Measurements from ENCODE around the gene CAMTA1.

The CAMTA1 gene

DNA sequence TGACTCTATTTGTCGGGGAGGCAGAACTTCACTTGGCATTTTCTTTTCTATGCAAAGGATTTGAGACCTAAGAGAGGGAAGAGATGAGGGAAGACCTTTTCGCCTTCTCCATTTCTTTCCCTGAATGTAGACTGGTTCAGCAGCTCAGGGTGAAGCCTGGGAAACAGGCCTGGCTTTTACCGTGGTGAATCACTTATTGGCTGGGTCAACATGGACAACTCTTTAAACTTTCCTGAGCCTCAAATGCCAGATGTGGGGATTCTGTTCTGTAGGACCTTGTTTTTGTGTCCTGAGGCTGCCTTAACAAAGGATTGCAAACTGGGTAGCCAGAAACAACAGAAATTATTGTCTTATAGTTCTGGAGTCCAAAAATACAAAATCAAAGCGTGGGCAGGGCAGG lies 530.1 kb downstream of the CAMTA1 start:
- Histone ChIP-seq H3K27me3 (ENCODE audit: control insufficient read depth, insufficient read depth, low read length) (no peaks in the 10 kb centered on the region), H3K4me1 (ENCODE audit: control insufficient read depth, insufficient read depth, low read length) (no peaks in the 10 kb centered on the region), H3K36me3 (ENCODE audit: control insufficient read depth, insufficient read depth, low read length) (no peaks in the 10 kb centered on the region), H3K4me3 (ENCODE audit: low read depth, low read length) (no peak overlapping the region), H3K27ac (ENCODE audit: low read depth, low read length) (no peak overlapping the region), H3K9ac (ENCODE audit: low read length) (no peak overlapping the region), H3K9me3 (ENCODE audit: control insufficient read depth, insufficient read depth, low read depth, low read length) (no peaks in the 10 kb centered on the region)

DNA sequence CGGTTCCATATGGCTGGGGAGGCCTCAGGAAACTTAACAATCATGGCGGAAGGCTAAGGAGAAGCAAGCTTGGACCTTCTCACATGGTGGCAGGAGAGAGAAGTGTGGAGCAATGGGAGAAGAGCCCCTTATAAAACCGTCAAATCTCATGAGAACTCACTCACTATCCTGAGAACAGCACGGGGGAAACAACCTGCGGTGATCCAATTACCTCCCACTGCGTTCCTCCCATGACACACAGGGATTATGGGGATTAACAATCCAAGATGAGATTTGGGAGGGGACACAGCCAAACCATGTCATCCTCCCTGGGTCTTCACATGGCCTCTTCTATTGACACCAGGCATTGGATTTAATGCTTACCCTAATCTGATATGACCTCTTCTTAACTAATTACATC lies 530.7 kb downstream of the CAMTA1 start:
- Histone ChIP-seq H3K27me3 (ENCODE audit: control insufficient read depth, insufficient read depth, low read length) (no peaks in the 10 kb centered on the region), H3K4me3 (ENCODE audit: low read depth, low read length) (no peak overlapping the region), H3K4me1 (ENCODE audit: control insufficient read depth, insufficient read depth, low read length) (no peaks in the 10 kb centered on the region), H3K36me3 (ENCODE audit: control insufficient read depth, insufficient read depth, low read length) (no peaks in the 10 kb centered on the region), H3K9me3 (ENCODE audit: control insufficient read depth, insufficient read depth, low read depth, low read length) (no peaks in the 10 kb centered on the region), H3K27ac (ENCODE audit: low read depth, low read length) (no peak overlapping the region), H3K9ac (ENCODE audit: low read length) (no peak overlapping the region)

DNA sequence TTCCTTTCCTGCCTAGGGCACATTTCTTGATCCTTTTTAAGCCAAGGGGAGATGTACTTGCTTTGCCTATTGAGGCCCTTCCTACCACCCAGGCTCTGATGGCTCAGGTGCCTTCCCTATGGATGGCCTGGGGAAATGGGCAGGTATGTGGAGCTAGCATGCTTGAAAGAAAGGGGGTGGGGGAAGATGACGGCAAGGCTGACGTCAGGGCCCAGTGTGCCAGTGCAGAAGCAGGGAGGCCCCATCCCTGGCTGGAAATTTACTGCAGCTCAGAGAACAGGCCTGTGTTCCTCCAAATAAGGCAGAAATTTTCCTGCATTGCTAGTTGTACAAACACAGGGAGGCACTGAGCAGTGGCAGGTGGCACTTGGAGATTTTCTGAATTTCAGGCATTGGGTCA lies 532.6 kb downstream of the CAMTA1 start:
- H3K36me3 ChIP-seq (ENCODE audit: control insufficient read depth, insufficient read depth, low read length), result no peaks in the 10 kb centered on the region
- no peak overlapping the region for H3K9ac ChIP-seq (ENCODE audit: low read length)
- no peak overlapping the region for H3K4me3 ChIP-seq (ENCODE audit: low read depth, low read length)
- no peaks in the 10 kb centered on the region for H3K9me3 ChIP-seq (ENCODE audit: control insufficient read depth, insufficient read depth, low read depth, low read length)
- H3K27me3 ChIP-seq (ENCODE audit: control insufficient read depth, insufficient read depth, low read length), result no peaks in the 10 kb centered on the region
- H3K27ac ChIP-seq (ENCODE audit: low read depth, low read length), result no peak overlapping the region
- no peaks in the 10 kb centered on the region for H3K4me1 ChIP-seq (ENCODE audit: control insufficient read depth, insufficient read depth, low read length)

DNA sequence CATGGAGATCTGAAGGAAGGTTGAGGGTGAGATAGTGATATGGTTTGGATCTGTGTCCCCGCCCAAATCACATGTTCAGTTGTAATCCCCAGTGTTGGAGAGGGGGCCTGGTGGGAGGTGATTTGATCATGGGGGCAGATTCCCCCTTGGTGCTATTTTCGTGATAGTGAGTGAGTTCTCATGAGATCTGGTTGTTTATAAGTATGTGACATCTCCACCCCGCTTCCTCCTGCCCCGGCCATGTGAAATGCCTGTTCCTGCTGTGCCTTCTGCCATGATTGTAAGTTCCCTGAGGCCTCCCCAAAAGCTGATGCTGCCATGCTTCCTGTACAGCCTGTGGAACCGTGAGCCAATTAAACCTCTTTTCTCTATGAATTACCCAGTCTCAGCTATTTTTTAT lies 533.9 kb downstream of the CAMTA1 start:
- no peaks in the 10 kb centered on the region for H3K9me3 ChIP-seq (ENCODE audit: control insufficient read depth, insufficient read depth, low read depth, low read length)
- no peak overlapping the region for H3K27ac ChIP-seq (ENCODE audit: low read depth, low read length)
- no peaks in the 10 kb centered on the region for H3K27me3 ChIP-seq (ENCODE audit: control insufficient read depth, insufficient read depth, low read length)
- H3K4me1 ChIP-seq (ENCODE audit: control insufficient read depth, insufficient read depth, low read length), result no peaks in the 10 kb centered on the region
- no peaks in the 10 kb centered on the region for H3K36me3 ChIP-seq (ENCODE audit: control insufficient read depth, insufficient read depth, low read length)
- no peak overlapping the region for H3K4me3 ChIP-seq (ENCODE audit: low read depth, low read length)
- no peak overlapping the region for H3K9ac ChIP-seq (ENCODE audit: low read length)

DNA sequence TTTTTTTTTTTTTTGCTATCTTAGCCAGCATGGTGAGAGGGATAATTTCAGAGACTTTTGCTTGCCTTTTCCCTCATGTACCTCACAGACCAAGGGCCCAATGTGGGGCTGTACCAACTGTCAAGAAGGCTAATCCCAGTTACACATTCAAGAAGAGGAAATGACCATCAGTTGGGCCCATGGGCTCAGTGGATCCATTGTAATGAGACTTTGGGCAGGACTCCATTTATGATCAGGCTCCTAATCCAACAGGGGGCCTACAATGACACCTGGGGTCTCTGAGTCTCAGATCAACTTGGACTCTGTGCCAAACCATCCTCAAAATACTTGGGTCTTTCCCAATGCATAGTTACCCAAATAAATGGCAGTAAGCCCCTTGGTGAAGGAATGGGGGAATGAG lies 535.4 kb downstream of the CAMTA1 start:
- H3K4me1 ChIP-seq (ENCODE audit: control insufficient read depth, insufficient read depth, low read length), result no peaks in the 10 kb centered on the region
- no peaks in the 10 kb centered on the region for H3K36me3 ChIP-seq (ENCODE audit: control insufficient read depth, insufficient read depth, low read length)
- no peak overlapping the region for H3K9ac ChIP-seq (ENCODE audit: low read length)
- H3K27ac ChIP-seq (ENCODE audit: low read depth, low read length), result no peak overlapping the region
- H3K4me3 ChIP-seq (ENCODE audit: low read depth, low read length), result no peak overlapping the region
- H3K9me3 ChIP-seq (ENCODE audit: control insufficient read depth, insufficient read depth, low read depth, low read length), result no peaks in the 10 kb centered on the region
- H3K27me3 ChIP-seq (ENCODE audit: control insufficient read depth, insufficient read depth, low read length), result no peaks in the 10 kb centered on the region

DNA sequence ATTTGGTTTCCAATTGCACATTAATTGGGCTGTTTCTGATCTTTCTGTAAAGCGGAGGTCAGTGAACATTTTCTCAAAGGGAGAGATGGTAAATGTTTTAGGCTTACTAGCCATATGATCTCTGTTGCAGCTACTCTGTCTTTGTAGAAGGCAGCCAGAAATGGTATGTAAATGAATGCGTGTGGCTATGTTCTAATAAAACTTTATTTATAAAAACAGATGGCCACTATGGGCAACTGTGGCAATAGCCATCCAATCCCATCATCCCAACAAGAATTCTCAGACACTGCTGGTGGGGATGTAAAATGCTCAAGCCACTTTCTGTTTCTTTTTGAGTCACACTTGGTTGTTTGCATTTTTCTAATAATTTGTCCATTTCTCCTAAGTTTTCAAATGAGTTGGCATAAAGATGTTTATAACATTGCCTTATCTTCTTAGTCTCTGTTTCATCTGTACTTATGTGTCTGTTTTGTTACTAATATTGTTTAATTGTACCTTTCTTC lies 537.1 kb downstream of the CAMTA1 start:
- H3K9me3 ChIP-seq (ENCODE audit: control insufficient read depth, insufficient read depth, low read depth, low read length), result no peaks in the 10 kb centered on the region
- H3K4me3 ChIP-seq (ENCODE audit: low read depth, low read length), result no peak overlapping the region
- no peaks in the 10 kb centered on the region for H3K36me3 ChIP-seq (ENCODE audit: control insufficient read depth, insufficient read depth, low read length)
- H3K27ac ChIP-seq (ENCODE audit: low read depth, low read length), result no peak overlapping the region
- no peak overlapping the region for H3K9ac ChIP-seq (ENCODE audit: low read length)
- H3K4me1 ChIP-seq (ENCODE audit: control insufficient read depth, insufficient read depth, low read length), result no peaks in the 10 kb centered on the region
- H3K27me3 ChIP-seq (ENCODE audit: control insufficient read depth, insufficient read depth, low read length), result no peaks in the 10 kb centered on the region

DNA sequence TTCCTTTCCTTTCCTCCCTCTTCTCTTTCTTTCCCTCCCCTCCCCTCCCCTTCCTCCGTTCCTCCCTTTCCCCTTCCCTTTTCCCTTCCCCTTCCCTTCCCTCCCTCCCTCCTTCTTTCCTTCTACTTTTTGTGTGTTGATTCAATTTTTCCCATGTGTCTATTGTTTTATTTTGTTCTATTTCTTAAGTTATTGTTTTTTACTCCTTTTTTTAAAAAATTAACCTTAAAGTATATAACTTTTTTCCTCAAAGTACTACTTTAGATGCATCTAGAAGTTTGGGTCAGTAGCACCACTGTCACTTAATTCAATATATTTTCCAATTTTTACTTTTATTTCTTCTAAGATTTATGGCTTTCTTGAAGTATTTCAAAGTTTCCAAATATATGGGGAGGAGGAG lies 537.7 kb downstream of the CAMTA1 start:
- Histone ChIP-seq H3K4me3 (ENCODE audit: low read depth, low read length) (no peak overlapping the region), H3K4me1 (ENCODE audit: control insufficient read depth, insufficient read depth, low read length) (no peaks in the 10 kb centered on the region), H3K9ac (ENCODE audit: low read length) (no peak overlapping the region), H3K36me3 (ENCODE audit: control insufficient read depth, insufficient read depth, low read length) (no peaks in the 10 kb centered on the region), H3K27ac (ENCODE audit: low read depth, low read length) (no peak overlapping the region), H3K27me3 (ENCODE audit: control insufficient read depth, insufficient read depth, low read length) (no peaks in the 10 kb centered on the region), H3K9me3 (ENCODE audit: control insufficient read depth, insufficient read depth, low read depth, low read length) (peaks cover 6% of the 10 kb centered on the region)

DNA sequence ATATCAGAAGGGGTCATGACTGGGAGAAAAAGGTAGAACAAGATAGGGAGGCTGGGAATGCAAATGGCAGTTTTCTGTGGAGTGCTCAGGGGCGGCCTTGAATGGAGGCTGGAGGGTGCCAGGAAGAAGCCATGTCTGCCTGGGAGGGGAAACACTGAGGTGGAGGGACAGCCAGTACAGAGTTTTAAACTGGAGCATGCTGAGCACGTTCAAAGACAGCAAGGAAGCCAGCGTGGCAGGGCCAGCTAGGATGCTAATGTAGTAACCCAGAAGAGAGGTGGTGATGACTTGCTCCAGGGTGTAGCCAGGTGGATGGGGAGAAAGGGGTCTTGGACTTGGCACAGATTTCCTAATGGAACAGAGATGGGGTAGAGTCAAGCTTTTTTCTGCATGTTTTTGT lies 540.0 kb downstream of the CAMTA1 start:
- no peak overlapping the region for H3K4me3 ChIP-seq (ENCODE audit: low read depth, low read length)
- H3K9ac ChIP-seq (ENCODE audit: low read length), result no peak overlapping the region
- peaks cover 7% of the 10 kb centered on the region for H3K9me3 ChIP-seq (ENCODE audit: control insufficient read depth, insufficient read depth, low read depth, low read length)
- H3K36me3 ChIP-seq (ENCODE audit: control insufficient read depth, insufficient read depth, low read length), result no peaks in the 10 kb centered on the region
- H3K4me1 ChIP-seq (ENCODE audit: control insufficient read depth, insufficient read depth, low read length), result no peaks in the 10 kb centered on the region
- H3K27me3 ChIP-seq (ENCODE audit: control insufficient read depth, insufficient read depth, low read length), result no peaks in the 10 kb centered on the region
- H3K27ac ChIP-seq (ENCODE audit: low read depth, low read length), result no peak overlapping the region

DNA sequence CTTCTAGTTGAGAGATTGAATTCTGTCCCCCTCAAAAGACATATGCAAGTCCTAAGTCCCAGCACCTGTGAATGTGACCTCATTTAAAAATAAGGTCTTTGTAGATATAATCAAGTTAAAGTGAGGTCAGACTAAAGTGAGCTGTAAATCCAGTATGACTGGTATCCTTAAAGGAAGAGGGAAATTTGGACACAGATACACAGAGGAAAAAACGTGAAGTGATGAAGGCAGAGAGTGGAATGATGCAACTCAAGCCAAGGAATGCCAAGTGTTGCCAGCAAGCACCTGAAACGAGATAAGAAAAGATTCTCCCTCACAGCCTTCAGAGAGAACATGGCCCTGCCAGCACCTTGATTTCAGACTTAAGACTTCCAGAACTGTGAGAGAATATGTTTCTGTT lies 541.1 kb downstream of the CAMTA1 start:
- H3K9me3 ChIP-seq (ENCODE audit: control insufficient read depth, insufficient read depth, low read depth, low read length), result peaks cover 7% of the 10 kb centered on the region
- H3K9ac ChIP-seq (ENCODE audit: low read length), result no peak overlapping the region
- H3K4me1 ChIP-seq (ENCODE audit: control insufficient read depth, insufficient read depth, low read length), result no peaks in the 10 kb centered on the region
- H3K4me3 ChIP-seq (ENCODE audit: low read depth, low read length), result no peak overlapping the region
- H3K27ac ChIP-seq (ENCODE audit: low read depth, low read length), result no peak overlapping the region
- no peaks in the 10 kb centered on the region for H3K36me3 ChIP-seq (ENCODE audit: control insufficient read depth, insufficient read depth, low read length)
- no peaks in the 10 kb centered on the region for H3K27me3 ChIP-seq (ENCODE audit: control insufficient read depth, insufficient read depth, low read length)

DNA sequence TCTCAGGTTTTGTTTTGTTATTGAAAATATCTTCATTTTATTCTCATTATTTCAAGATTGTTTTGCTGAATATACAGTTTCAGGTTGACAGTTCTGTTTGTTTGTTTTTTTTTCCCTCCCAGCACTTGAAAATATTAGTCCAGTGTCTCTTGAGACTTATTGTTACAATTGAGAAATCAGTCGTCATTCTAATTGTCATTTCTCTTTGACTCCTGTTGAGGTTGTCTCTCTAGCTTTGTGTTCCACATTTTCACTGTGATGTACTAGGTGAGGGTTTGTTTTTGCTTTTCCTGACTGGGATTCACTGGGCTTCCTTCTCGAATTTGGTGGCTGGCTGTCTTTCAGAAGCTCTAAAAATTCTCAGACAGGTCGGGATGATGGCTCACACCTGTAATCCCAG lies 542.6 kb downstream of the CAMTA1 start:
- H3K9me3 ChIP-seq (ENCODE audit: control insufficient read depth, insufficient read depth, low read depth, low read length), result peaks cover 7% of the 10 kb centered on the region
- no peak overlapping the region for H3K4me3 ChIP-seq (ENCODE audit: low read depth, low read length)
- no peaks in the 10 kb centered on the region for H3K36me3 ChIP-seq (ENCODE audit: control insufficient read depth, insufficient read depth, low read length)
- H3K4me1 ChIP-seq (ENCODE audit: control insufficient read depth, insufficient read depth, low read length), result no peaks in the 10 kb centered on the region
- H3K27ac ChIP-seq (ENCODE audit: low read depth, low read length), result no peak overlapping the region
- no peak overlapping the region for H3K9ac ChIP-seq (ENCODE audit: low read length)
- H3K27me3 ChIP-seq (ENCODE audit: control insufficient read depth, insufficient read depth, low read length), result no peaks in the 10 kb centered on the region

DNA sequence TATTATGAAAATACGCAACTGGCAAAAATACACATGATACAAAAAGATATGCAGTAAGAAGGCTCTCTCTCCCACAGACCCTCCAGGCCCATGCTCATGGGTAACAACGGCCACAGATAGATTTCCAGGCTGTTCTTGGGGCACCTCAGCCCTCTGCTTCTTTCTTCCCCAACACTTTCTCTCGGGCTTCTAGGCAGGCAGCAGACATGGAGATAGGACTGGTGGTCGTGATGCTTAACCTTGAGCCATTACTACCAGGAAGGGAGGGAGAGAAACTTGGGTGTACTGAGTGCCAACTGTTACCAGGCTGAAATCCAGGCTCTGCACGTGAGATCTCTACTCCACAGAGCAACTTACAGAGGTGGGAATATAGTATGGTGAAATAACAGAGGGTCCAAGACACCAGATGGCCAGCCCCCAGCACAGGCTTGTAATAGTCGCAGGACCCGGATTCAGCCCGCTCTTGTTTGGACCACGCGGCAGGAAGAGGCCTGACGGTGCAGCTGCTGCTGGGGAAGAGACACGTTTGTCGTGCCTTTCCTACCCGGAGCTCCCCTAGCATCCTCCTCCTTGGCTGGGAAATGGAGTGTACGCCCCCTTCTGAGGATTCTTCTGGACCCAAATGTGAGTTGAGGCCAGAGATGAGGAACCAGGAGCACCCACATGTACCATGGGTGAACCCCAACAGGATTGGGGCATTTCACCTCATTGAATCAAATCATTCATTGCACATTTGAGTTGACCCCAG lies 544.8 kb downstream of the CAMTA1 start:
- H3K9me3 ChIP-seq (ENCODE audit: control insufficient read depth, insufficient read depth, low read depth, low read length), result peaks cover 7% of the 10 kb centered on the region
- H3K4me1 ChIP-seq (ENCODE audit: control insufficient read depth, insufficient read depth, low read length), result peaks cover 9% of the 10 kb centered on the region; the same call in 1 of the 2 replicates
- H3K9ac ChIP-seq (ENCODE audit: low read length), result no peak overlapping the region
- no peak overlapping the region for H3K27ac ChIP-seq (ENCODE audit: low read depth, low read length)
- H3K27me3 ChIP-seq (ENCODE audit: control insufficient read depth, insufficient read depth, low read length), result no peaks in the 10 kb centered on the region
- H3K36me3 ChIP-seq (ENCODE audit: control insufficient read depth, insufficient read depth, low read length), result no peaks in the 10 kb centered on the region
- H3K4me3 ChIP-seq (ENCODE audit: low read depth, low read length), result no peak overlapping the region
